Measurements from ENCODE around the gene CNOT3.
"Not testable (repeated sequence)": the region's sequence is repeated elsewhere in the genome, so short reads cannot be mapped to it uniquely, and the experiment has no call there.

CNOT3 gene

DNA sequence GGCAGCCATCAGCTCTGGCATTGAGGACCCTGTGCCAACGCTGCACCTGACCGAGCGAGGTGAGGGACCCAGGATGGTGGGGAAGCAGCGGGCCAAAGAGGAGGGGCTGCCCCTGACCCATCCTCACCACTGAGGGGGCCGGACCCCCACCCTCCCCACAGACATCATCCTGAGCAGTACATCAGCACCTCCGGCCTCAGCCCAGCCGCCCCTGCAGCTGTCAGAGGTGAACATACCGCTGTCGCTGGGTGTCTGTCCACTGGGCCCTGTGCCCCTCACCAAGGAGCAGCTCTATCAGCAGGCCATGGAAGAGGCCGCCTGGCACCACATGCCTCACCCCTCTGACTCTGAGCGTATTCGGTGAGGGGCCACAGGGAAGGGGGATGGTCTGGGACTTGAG lies 14.7 kb downstream of the CNOT3 start:
- no peak for DNase-seq

DNA sequence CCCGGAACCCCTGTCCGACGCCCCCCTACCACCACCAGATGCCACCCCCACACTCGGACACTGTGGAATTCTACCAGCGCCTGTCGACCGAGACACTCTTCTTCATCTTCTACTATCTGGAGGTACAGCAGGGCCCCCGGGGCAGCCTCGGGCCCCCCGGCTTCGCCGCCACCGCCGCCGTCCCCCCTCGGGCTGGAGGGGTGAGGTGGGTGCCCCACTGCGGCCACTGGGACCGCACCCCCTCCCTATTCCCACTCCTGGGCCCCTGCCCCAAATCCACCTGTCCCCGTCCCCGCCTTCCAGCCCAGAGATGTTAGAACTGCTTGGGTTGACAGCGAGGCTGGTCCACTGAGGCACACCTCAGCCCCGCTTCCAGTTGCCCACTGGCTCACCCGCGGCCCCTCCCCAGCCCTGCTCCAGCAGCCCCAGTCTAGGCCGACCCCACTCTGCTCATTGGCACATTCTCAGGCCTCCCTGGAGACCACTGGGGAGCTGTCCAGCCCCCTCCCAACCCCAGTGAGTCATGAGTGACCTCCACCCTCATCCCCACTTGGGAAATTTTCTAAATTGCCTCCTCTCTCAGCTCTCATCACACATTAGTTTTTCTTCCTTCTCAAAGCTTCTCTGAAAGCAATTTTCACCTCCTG lies 15.4 kb downstream of the CNOT3 start:
- no peak for DNase-seq

DNA sequence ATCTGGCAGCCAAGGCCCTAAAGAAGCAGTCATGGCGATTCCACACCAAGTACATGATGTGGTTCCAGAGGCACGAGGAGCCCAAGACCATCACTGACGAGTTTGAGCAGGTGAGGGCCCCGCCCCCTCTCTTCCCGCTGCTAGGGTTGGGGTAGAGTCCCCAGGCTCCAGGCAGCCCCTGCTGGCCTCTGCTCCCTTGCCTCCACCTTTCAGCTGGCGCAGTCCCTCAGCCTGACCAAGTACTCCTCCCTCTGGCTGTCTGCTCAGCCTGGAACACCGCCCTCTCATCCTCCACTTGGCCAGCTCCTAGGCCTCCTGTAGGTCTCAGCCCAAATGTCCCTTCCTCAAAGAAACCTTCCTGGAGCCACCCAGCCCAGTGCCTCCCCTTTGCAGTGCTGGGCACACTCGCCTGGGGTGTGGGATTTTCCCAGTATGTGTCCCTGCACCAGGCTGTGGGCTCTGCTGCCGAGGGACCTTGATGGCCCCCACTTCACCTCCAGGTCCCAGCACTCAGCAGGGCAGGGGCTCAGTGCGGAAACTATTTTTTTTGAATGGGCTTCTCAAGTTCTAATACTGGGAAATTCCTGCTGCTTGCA lies 16.3 kb downstream of the CNOT3 start:
- DNase-seq, result no peak

DNA sequence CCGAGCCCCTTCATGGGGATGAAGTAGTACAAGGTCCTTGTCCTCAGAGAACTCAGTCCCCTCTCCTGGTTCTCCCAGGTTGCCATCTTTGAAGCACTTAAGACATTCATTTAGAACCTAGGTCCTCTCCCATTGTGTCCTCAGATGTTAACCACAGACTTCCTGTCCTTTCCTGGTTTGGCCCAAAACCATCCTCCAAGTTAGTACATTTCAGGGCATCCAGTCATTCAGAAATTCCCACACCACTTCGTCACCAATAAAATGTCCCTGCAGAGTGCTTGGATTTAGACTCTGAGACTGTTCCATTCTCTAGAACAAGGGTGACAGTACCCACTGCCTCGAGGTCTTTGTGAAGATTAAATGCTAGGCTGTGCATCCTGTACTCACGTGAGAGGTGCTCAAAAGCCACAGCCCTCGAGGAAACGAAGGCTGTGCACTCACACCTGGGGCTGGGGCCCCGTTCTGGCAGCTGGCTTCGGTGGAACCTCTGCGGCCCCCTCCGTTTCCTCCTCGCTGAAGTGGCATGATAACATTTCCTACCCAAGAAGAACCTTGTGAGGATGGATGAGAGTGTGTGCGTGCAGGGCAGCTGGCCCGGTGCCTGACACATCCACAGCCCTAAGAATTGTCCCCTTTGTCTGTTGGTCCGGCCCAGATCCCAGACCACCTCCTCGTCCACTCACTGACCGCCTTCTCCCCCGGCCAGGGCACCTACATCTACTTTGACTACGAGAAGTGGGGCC lies 17.2 kb downstream of the CNOT3 start:
- no peak for DNase-seq

DNA sequence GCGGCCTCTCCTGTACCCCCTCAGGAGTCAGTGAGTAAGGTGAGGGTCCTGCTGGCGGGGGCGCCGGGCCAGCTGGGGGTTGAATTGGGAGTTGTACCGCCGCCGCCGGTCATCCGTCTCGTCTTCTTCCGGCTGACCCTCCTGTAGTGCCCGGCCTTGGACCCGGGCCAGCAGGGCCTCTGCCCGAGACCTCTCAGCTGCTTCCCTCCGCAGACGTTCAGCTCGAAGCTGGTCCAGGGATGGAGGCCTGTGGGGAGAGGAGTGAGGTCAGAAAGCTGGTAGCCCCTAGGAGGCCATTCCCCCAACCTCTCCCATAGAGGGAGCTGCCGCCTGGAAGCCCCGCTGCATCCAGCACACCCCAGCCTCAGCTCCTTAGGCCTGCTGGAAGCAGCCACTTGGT lies 18.1 kb downstream of the CNOT3 start:
- DNase-seq, result no peak

DNA sequence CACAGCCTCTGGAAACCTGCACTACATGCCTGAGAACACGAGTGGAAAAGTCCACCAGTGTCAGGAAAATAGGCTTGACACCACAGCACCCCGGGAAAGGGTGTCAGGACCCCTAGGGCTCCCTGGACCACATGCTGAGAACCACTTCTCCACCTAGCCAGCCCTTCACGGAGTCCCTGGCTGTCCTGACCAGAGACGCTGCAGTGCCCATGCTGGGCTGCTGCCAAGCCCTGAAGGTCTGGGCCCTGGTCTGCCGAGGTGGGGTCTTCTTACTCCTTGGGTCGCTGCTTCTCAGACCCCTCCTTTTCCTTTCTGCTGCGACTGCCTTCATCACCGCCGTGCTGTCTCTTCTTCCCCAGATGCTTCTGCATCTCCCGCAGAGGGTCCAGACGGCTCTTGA lies 18.9 kb downstream of the CNOT3 start:
- no peak for DNase-seq

DNA sequence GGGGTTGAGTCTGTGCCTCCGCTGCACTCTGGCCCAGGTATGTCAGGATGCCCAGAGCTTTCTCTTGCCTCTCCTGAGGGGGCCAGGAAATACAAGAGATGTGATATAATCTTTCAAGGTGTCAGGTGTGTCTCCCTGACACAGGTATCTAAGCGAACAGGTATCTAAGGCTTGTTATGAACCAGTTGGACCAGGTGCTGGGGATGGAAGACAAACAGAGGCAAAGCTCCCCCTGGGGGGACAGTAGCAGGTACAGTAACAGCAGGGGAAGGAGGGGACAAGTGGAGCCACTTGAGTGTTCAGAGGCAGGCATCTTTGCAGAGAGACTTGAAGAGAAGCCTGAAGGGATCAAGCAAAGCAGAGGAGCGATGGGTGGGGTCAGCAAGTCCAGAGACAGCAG lies 19.4 kb downstream of the CNOT3 start:
- DNase-seq, result no peak

DNA sequence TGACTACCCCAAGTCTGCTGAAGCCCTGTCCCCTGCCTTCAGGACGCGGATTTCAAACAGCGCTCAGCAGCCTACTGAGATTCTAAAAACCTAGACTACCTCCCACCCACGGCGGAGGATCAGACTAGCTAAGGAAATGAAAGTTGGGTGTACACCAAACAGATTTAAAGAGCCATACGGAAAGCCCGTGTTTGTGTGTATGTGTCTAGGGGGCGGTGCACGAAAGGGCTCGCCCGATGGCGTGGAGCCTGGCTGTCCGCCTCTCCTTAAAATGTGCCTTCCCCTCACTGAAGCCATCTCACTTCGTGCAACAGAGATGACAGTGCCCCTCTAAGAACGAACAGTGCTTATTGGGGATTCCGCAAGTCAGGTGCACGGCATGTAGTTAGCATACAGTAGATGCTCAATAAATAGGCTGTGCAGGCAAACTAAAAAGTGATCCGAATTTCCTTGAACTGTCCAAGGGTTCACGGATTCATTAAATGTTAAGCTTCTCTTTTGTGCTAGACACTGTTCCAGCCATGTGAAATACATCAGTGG lies 21.3 kb downstream of the CNOT3 start:
- no peak for DNase-seq

DNA sequence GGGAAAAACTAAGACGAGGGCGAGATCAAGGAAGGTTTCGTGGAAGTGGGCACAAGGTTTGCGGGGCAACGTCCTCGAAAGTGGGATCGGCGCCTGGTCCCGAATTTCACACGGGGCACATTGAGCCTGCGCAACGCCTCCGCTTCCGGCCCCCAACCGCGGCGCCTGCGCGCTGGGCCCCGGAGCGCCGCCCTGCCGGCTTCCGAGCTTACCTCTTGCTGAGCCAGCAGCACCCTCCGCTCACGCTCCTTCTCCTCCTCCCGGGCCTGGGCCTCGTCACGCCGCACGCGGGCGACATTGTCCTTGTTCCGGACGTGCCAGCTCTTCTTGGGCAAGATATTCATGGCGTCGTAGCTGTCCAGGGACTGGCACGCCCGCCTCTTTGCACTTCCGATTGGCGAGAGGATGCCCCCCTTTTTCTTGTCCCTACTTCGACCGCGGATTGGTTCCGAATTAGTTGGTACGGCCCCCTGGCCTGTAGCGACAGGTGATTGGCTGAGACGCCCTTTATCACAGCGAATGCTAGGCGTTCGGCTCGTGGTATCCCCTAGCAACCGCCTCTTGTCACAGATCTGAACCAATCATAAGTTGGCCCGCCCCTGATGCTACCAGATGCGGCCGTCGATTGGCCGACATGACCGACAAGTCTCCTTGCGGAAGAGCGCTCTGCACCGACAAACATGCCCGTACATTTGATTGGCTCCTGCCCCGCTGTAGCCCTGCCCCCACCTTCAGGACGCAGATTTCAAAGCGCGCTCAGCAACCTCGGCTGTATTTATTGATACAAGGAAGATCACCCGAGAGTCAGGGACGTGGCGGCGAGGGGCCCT lies 22.0 kb downstream of the CNOT3 start, which contains the start of gene LENG1:
LENG1 (minus strand) TSS at position 370 of the 830 bp plus-strand sequence; CDS start at position 344, 26 bp downstream.
- peak; percentile 99 for DNase-seq

DNA sequence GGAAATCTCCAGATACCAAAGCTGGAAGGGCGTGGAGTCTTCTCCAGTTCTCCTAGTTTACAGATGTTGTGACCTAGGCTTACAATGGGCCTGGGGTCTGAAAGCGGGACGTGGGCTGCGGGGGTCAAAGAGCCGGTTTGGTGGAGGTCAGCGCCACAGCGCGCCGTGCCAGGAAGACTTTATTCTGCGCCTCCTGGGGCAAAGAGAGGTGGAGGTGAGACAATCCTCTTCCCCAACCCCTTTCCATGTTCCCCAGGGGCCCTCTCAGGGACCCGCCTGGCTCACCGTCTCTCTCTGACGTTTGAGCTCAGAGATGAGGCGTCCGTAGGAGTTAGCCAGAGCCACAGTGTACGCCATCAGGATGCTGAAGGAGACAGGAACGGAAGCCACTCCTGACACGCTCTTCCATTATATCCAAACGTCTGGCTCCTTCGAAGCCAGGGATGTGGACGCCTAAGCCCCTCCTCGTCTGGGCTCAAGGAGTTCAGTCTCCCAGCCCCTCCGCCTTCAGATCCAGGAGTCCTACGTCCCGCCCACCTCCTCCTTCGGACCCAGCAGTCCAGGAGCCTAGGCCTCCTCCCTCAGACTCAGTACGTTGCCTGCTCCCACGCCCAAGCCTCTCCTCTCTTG lies 22.7 kb downstream of the CNOT3 start:
- no peak for DNase-seq

DNA sequence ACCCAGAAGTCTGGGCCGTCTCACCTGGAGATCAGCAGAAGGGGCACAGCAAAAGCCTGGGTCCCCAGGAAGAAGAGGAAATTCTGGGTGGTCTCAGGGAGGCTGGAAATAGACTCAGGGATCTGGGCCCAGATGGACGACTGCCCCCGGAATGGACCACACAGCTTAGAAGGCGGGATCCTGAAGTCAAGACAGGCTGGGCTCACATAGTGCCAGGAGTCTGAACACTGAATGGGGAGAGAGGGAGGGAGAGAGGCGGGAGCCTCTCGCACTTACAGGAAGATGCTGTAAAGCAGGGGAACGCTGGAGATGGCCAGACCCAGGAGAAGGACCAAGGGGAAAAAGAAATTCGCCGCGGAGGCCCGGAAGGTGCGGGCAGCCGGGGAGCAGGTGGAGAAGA lies 23.3 kb downstream of the CNOT3 start:
- no peak for DNase-seq

DNA sequence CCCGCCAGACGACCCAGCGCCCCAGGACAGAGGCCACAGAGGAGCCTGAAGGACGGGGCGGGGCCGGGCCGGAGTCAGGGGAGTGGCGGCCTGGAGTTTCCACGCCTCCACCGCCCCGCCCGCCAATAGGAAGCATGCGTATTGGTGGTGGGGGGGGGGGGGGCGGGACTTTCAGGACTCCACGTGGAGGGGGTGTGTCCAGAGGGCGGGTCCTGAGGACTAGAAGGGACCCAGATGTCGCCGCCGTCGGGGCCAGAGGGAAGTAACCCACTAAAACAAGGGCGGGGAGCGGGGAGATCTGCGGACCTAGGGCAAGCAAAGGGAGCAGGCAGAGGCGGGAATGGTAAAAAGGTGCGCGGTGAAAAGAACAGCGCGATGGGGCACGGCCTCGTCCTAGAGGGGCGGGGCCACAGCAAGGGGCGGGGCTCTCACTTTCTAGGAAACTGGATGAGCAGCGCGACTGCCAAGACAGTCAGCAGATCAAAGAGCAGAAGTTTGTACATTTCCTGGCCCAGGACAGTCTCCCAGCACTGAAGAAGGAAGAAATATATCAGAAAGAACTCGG lies 24.8 kb downstream of the CNOT3 start:
- DNase-seq, result no peak

DNA sequence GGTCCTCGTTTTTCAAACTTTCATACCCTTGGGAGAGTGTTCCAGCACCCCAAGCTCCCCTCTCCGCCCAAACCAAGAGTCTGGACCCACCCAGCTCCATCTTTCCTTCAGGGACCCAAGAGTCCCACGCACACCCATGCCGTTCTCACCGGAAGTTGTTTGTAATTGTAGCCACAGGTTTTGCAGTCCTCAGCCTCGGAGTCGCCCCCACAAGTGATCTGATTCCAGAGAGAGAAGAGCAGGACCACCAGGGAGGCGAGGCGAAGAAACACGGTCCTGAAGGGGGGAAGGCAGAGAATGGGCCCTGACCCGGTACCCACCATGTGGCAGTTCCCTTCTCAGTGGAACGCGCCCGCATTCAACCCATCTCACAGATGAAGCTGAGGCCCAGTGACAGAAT lies 25.3 kb downstream of the CNOT3 start:
- no peak for DNase-seq

DNA sequence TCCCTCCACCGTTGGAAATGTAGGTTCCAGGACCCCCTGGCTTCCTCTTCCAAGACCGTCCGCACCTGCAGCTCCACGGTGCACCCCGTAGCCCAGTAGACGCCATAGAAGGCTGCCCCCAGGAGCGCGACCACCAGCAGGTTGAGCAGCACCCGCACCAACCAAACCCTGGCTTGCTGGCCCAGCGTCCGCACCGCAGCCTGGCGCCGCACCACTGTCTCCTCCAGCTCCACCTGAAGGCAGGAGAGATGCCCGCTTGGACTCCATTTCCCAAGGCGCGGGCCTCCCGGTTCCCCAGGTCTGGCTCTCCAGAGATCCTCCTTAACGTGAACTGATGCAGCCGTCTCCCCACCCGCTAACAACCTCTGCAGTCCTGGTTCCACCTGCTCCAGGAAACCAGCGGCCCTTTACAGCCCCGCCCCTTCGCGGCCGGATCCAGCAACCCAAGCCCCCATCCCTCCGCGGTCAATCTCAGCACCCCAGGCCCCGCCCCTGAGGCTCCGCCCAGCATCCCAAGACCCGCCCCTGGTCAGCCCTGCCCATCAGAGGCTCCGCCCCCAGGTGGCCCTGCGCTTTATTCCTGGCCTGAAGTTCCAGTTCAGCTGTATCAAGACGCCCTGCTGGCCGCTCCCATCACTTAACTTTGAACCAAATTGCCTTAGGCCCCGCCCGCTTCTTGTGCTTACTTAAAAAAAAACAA lies 27.0 kb downstream of the CNOT3 start:
- no peak for DNase-seq

DNA sequence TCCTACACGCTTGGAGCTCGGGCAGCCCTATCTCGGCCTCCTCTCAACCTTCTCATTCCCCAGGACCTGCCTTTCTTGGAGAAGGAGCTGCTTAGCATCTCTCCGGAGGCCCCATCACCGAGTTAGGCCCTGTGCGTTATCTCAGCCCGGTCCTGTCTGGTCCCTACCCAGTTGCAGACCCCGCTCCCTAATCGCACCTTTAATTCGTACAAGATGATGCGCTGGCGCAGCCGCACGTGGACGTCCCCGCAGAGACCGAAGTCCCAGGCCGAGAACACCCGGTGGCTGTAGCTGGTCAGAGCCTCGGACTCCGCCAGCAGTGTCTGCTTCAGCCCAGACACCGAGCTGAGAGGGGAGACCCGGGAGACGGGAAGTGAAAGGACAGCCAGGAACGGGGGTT lies 27.7 kb downstream of the CNOT3 start:
- no peak for DNase-seq

DNA sequence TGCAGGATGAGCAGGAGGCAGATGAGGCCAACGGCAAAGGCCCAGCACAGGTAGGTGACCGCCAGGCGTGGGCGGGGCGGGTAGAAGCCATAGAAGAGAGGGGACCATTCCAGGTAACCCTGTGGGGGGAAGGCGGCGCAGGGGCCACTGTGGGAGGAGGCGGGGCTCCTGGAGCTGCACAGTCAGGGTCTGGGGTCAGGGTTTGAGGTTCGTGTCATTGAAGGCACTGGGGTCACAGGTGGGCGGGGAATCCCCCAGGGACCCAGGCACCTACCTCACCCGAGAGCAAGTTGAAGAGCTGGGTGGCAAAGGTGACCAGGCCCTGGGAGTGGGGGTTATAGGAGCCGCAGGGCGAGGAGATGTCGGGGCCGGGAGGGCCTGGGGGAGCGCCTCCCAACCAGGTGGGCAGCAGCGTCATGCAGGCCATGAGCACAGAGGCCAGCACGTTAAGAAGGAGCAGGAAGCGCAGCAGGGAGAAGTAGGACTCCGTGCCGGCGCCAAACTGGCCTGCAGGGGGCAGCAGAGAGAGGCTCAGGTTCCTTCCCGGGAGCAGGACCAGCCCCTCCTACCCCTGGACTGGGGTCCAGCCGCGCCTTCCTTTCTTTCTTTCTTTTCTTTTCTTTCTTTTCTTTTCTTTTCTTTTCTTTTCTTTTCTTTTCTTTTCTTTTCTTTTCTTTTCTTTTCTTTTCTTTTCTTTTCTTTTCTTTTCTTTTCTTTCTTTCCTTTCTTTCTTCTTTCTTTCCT lies 30.8 kb downstream of the CNOT3 start:
- DNase-seq, result no peak

DNA sequence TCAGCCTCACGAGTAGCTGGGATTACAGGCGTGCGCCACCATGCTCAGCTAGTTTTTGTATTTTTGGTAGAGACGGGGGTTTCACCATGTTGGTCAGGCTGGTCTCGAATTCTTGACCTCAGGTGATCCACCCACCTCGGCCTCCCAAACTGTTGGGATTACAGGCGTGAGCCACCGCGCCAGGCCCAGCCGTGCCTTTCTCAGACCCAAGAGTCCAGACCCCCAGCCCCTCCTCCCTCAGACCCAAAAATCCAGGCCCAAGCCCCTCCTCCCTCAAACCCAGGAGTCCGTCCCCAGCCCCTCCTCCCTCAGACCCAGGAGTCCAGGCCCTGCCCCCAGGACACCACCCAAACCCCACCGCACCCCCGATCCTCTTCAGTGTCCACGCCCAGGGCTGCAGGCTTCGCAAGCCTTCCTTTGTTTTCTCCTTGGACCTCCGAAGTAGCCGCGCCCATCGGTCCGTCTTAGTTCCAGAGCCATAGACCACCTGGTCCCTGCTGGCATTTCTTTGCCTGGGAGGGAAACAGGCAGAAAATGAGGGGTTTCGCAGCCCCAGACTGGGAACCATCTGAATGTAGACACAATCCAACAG lies 31.7 kb downstream of the CNOT3 start:
- DNase-seq, result no peak

DNA sequence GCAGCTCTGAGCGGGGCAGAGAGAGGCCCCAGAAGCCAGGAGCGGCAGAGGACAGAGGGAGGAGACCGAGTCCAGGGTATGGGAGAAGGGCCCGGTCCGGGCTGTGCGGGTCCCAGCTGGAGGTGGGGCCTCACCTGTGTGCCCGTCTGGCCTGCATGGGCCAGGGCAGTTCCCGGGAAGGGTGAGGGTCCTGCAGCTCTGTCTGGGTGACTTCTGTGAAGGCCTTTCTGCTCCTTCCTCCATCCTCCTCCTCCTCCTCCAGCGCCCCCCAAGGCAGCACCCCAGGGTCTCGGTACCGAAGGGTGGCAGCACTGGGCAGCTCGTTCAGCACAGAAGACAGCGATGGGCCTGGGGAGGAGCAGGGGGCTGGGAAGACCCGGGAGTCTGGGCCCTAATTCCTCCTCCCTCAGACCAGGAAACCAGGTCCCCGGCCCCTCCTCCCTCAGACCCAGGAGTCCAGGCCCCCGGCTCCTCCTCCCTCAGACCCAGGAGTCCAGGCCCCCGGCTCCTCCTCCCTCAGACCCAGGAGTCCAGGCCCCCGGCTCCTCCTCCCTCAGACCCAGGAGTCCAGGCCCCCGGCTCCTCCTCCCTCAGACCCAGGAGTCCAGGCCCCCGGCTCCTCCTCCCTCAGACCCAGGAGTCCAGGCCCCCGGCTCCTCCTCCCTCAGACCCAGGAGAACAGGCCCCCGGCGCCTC lies 34.3 kb downstream of the CNOT3 start:
- DNase-seq, result not testable (repeated sequence)

DNA sequence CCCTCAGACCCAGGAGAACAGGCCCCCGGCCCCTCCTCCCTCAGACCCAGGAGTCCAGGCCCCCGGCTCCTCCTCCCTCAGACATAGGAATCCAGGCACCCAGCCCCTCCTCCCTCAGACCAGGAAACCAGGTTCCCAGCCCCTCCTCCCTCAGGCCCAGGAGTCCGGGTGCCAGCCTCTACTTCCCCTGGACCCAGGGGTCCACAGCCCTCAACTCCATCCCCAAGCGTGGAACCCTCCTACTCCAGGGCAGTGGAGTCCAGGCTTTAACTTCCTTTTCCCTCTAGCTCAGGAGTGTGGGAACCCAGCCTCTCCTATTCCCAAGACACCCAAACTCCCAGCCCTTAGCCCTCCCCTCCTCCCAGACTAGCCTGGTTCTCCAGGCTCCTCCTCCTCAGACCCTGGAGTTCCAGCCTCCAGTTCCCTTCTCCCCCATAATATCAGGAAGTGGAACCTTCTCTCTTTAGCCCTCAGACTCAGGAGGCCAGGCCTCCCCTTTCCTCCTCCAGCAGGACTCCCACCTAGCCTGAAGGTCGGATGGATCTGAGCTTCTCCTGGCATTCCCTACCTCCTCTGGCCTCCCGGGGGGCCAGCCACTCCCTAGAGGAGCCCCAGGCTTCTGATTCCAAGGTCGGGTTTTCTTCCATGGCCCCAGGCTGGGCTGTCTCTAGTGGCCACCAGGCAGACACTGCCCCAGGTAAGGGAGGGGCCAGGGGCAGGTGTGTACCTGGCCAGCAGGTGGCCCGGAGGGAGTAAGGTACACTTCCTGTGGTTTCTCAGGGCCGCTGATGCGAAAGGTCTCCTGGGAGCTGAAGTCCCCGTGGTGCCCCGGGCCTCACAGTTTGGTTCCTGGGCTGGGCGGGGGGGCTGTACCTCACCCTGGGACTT lies 35.2 kb downstream of the CNOT3 start, which contains the start of gene TMC4:
TMC4 (minus strand) TSS at position 690 of the 888 bp plus-strand sequence; CDS start at position 647, 43 bp downstream.
- DNase-seq, result peak; percentile 18
